Osteoblast (primary cell): ENCODE results near the gene EXOSC7. TPM values are rescaled to one million over a fixed set of nuclear protein-coding genes. Genes with fewer than 3 reads are reported as not detected.

ENCODE experiments used
- DNase-seq: peaks from one replicate; pipeline ENCODE4 v3.0.0; 2011; ENCODE audit warnings: low spot score, mixed read lengths; ENCODE audit not compliant: insufficient read length; ENCODE audit errors: missing footprints
- H2AFZ ChIP-seq: 2 replicates; pipeline ENCODE4 v1.6.0; 2011; ENCODE audit warnings: mild to moderate bottlenecking, low read length
- H3K27ac ChIP-seq: 2 replicates; pipeline ENCODE4 v1.5.1; 2011; ENCODE audit warnings: mild to moderate bottlenecking, low read depth, low read length, moderate library complexity
- H3K27me3 ChIP-seq: 2 replicates; pipeline ENCODE4 v1.6.0; 2012; ENCODE audit warnings: mild to moderate bottlenecking, control low read depth, inconsistent platforms, low read length, moderate library complexity; ENCODE audit not compliant: insufficient read depth
- H3K36me3 ChIP-seq: 2 replicates; pipeline ENCODE4 v1.5.1; 2011; ENCODE audit warnings: mild to moderate bottlenecking, low read length, control low read depth, moderate library complexity; ENCODE audit not compliant: insufficient read depth
- H3K4me1 ChIP-seq: 2 replicates; pipeline ENCODE4 v1.5.1; 2011; ENCODE audit warnings: mild to moderate bottlenecking, low read length, control low read depth, moderate library complexity; ENCODE audit not compliant: insufficient read depth
- H3K4me2 ChIP-seq: 2 replicates; pipeline ENCODE4 v1.6.0; 2011; ENCODE audit warnings: mild to moderate bottlenecking, low read length; ENCODE audit not compliant: insufficient read depth
- H3K4me3 ChIP-seq: fragments of 200-600 bp; sonication (generic); 3 replicates; pipeline ENCODE4 v1.5.1; 2012; ENCODE audit warnings: mild to moderate bottlenecking, low read length, inconsistent platforms; ENCODE audit not compliant: insufficient read depth
- H3K79me2 ChIP-seq: 2 replicates; pipeline ENCODE4 v1.6.0; 2012; ENCODE audit warnings: mild to moderate bottlenecking, low read length, control low read depth, inconsistent platforms; ENCODE audit not compliant: insufficient read depth
- H3K9me3 ChIP-seq: 2 replicates; pipeline ENCODE4 v1.5.1; 2011; ENCODE audit warnings: low read depth, low read length, control low read depth
- H4K20me1 ChIP-seq: 2 replicates; pipeline ENCODE4 v1.6.0; 2012; ENCODE audit warnings: mild to moderate bottlenecking, low read length, control low read depth; ENCODE audit not compliant: insufficient read depth
- CTCF ChIP-seq: IDR thresholded peaks from 2 replicates; pipeline ENCODE4 v1.5.1; 2011; ENCODE audit warnings: mild to moderate bottlenecking, low read depth, low read length, moderate library complexity; ENCODE audit errors: extremely low read depth
- total RNA-seq: library from RNA; depleted of rRNA; stranded (reverse); fragments of >200 nt; gene quantifications from 2 replicates; pipeline ENCODE4 v1.2.3, GENCODE V29; 2012

Gene EXOSC7
- total RNA-seq, 1 donor: 31.8 TPM

- H3K4me1 ChIP-seq: peaks cover 44% of the 10 kb centered on the region
- no peak overlapping the region for H3K4me2 ChIP-seq
- no peak for TF ChIP-seq CTCF
- no peak overlapping the region for H3K27ac ChIP-seq
- H3K27me3 ChIP-seq: no peaks in the 10 kb centered on the region
- no peak overlapping the region for H3K4me3 ChIP-seq
- H3K36me3 ChIP-seq: no peaks in the 10 kb centered on the region
- H3K79me2 ChIP-seq: no peaks in the 10 kb centered on the region
- peak; percentile 94 for DNase-seq
- H3K9me3 ChIP-seq: no peaks in the 10 kb centered on the region
- H2AFZ ChIP-seq: no peak overlapping the region
- H4K20me1 ChIP-seq: no peaks in the 10 kb centered on the region
Measured at GRCh38 chr3:45029661-45030060, 53.6 kb downstream of the EXOSC7 start.

- no peaks in the 10 kb centered on the region for H3K36me3 ChIP-seq
- H4K20me1 ChIP-seq: no peaks in the 10 kb centered on the region
- H3K9me3 ChIP-seq: no peaks in the 10 kb centered on the region
- no peak overlapping the region for H2AFZ ChIP-seq
- DNase-seq: no peak
- H3K27me3 ChIP-seq: no peaks in the 10 kb centered on the region
- no peak overlapping the region for H3K27ac ChIP-seq
- H3K79me2 ChIP-seq: no peaks in the 10 kb centered on the region
- H3K4me2 ChIP-seq: no peak overlapping the region
- H3K4me1 ChIP-seq: peaks cover 28% of the 10 kb centered on the region
- H3K4me3 ChIP-seq: no peak overlapping the region
- no peak for TF ChIP-seq CTCF
Measured at GRCh38 chr3:45031531-45031930, 55.5 kb downstream of the EXOSC7 start.

- peak; percentile 37 for DNase-seq
- Histone ChIP-seq H2AFZ (no peak overlapping the region), H3K9me3 (no peaks in the 10 kb centered on the region), H3K79me2 (no peaks in the 10 kb centered on the region), H3K4me2 (no peak overlapping the region), H3K27me3 (no peaks in the 10 kb centered on the region), H3K27ac (no peak overlapping the region), H3K4me1 (peaks cover 22% of the 10 kb centered on the region), H3K4me3 (no peak overlapping the region), H3K36me3 (no peaks in the 10 kb centered on the region), H4K20me1 (no peaks in the 10 kb centered on the region)
- TF ChIP-seq CTCF: no peak
Measured at GRCh38 chr3:45032113-45032512, 56.1 kb downstream of the EXOSC7 start.

- H2AFZ ChIP-seq: no peak overlapping the region
- H3K27me3 ChIP-seq: no peaks in the 10 kb centered on the region
- no peaks in the 10 kb centered on the region for H3K36me3 ChIP-seq
- H3K27ac ChIP-seq: no peak overlapping the region
- no peak for TF ChIP-seq CTCF
- peaks cover 16% of the 10 kb centered on the region for H3K4me1 ChIP-seq
- H3K9me3 ChIP-seq: no peaks in the 10 kb centered on the region
- H3K4me3 ChIP-seq: no peak overlapping the region
- H3K4me2 ChIP-seq: no peak overlapping the region
- no peak for DNase-seq
- H4K20me1 ChIP-seq: no peaks in the 10 kb centered on the region
- H3K79me2 ChIP-seq: no peaks in the 10 kb centered on the region
Measured at GRCh38 chr3:45033791-45034190, 57.7 kb downstream of the EXOSC7 start.
